ENCODE results near the gene FXYD5.

Gene FXYD5

GRCh38 chr19:35169221-35169995, 14.9 kb downstream of the FXYD5 start:
- DNase-seq (ENCODE audit: low spot score), result no peak
- no peak for TF ChIP-seq CTCF (IDR thresholded peaks at IDR 0.05; ENCODE audit: borderline replicate concordance, control extremely low read depth, extremely low read depth, insufficient read depth, missing control alignments)
- in situ Hi-C loops (cut with MboI; ENCODE audit: low sequenced_read_pairs, unreplicated experiment), result no loop called here

- in situ Hi-C loops (cut with MboI; ENCODE audit: low sequenced_read_pairs, unreplicated experiment), result no loop called here
- TF ChIP-seq CTCF (IDR thresholded peaks at IDR 0.05; ENCODE audit: borderline replicate concordance, control extremely low read depth, extremely low read depth, insufficient read depth, missing control alignments), result no peak
- no peak for DNase-seq (ENCODE audit: low spot score)
Measured at GRCh38 chr19:35170359-35171061, 16.0 kb downstream of the FXYD5 start.

GRCh38 chr19:35171730-35172129, 17.2 kb downstream of the FXYD5 start:
- DNase-seq (ENCODE audit: low spot score), result no peak
- in situ Hi-C loops (cut with MboI; ENCODE audit: low sequenced_read_pairs, unreplicated experiment), result no loop called here
- TF ChIP-seq CTCF (IDR thresholded peaks at IDR 0.05; ENCODE audit: borderline replicate concordance, control extremely low read depth, extremely low read depth, insufficient read depth, missing control alignments), result no peak

- in situ Hi-C loops (cut with MboI; ENCODE audit: low sequenced_read_pairs, unreplicated experiment), result no loop called here
- no peak for TF ChIP-seq CTCF (IDR thresholded peaks at IDR 0.05; ENCODE audit: borderline replicate concordance, control extremely low read depth, extremely low read depth, insufficient read depth, missing control alignments)
- no peak for DNase-seq (ENCODE audit: low spot score)
Measured at GRCh38 chr19:35174226-35174625, 19.7 kb downstream of the FXYD5 start.

GRCh38 chr19:35176181-35176570, 21.6 kb downstream of the FXYD5 start:
- in situ Hi-C loops (cut with MboI; ENCODE audit: low sequenced_read_pairs, unreplicated experiment), result no loop called here
- TF ChIP-seq CTCF (IDR thresholded peaks at IDR 0.05; ENCODE audit: borderline replicate concordance, control extremely low read depth, extremely low read depth, insufficient read depth, missing control alignments), result no peak
- no peak for DNase-seq (ENCODE audit: low spot score)

GRCh38 chr19:35177377-35178274, 23.1 kb downstream of the FXYD5 start:
- in situ Hi-C loops (cut with MboI; ENCODE audit: low sequenced_read_pairs, unreplicated experiment), result no loop called here
- no peak for TF ChIP-seq CTCF (IDR thresholded peaks at IDR 0.05; ENCODE audit: borderline replicate concordance, control extremely low read depth, extremely low read depth, insufficient read depth, missing control alignments)

More at GRCh38 chr19:35177377-35178274, 23.1 kb downstream of the FXYD5 start:
- no peak for DNase-seq (ENCODE audit: low spot score)
